ENCODE results near the gene CLCNKA. TPM values are rescaled to one million over a fixed set of nuclear protein-coding genes. Genes with fewer than 3 reads are reported as not detected.
"Not testable (repeated sequence)": the region's sequence is repeated elsewhere in the genome, so short reads cannot be mapped to it uniquely, and the experiment has no call there.

CLCNKA gene
- total RNA-seq, 1 donor, result not detected

GRCh38 chr1:16038620-16038912, 16.7 kb downstream of the CLCNKA start:
- DNase-seq (ENCODE audit: low read depth), result no peak
- H3K4me3 ChIP-seq (ENCODE audit: low read depth, low read length), result no peak overlapping the region
- TF ChIP-seq CTCF (IDR thresholded peaks at IDR 0.05; ENCODE audit: insufficient read depth, low read depth, low read length), result no peak

GRCh38 chr1:16039871-16040270, 18.0 kb downstream of the CLCNKA start:
- H3K4me3 ChIP-seq (ENCODE audit: low read depth, low read length); DNase-seq (ENCODE audit: low read depth): not testable (repeated sequence)

DNA sequence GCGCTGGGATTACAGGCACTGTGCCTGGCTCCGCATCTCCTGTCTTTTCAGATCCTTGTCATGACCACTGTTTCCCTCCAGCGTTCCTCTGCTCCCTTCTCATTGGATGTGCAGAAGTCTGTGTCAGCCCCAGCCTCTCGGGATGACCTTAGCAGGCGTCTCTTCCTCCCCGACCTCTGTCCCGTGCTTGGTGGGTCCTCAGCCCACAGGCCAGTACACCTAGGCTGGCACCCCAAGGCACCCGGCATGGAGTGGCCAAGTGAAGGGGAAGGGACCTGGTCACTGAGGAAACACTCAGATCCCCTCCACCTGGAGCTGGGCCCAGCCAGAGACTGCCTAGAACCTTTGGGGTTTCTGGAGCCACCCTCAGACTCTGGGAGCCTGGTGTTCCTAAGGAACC, 19.4 kb downstream of the CLCNKA start:
- no peak for DNase-seq (ENCODE audit: low read depth)

DNA sequence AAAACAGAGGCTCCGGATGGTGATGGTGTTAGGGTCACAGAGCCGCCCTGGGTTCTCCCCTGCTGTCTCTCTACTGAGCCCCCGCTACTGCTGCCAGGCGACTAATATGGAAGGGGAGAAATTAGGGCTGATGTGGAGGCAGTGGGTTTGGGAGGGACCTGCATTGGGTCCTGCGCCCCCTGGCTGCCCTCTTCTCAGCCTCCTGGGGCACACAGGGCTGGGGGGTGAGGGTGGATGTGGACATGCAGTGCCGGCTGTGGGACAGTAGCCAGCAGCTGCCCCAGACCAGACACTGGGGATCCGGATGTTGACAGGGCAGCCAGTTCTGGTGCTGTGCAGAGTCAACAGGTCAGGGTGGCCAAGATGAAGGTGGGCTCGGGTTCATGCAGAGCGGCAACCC, 20.3 kb downstream of the CLCNKA start:
- H3K4me3 ChIP-seq (ENCODE audit: low read depth, low read length), result no peak overlapping the region
- no peak for DNase-seq (ENCODE audit: low read depth)
- TF ChIP-seq CTCF (IDR thresholded peaks at IDR 0.05; ENCODE audit: insufficient read depth, low read depth, low read length), result peak; percentile 13

More for the DNA sequence above, 19.4 kb downstream of the CLCNKA start:
- H3K4me3 ChIP-seq (ENCODE audit: low read depth, low read length), result no peak overlapping the region
- TF ChIP-seq CTCF (IDR thresholded peaks at IDR 0.05; ENCODE audit: insufficient read depth, low read depth, low read length), result no peak

GRCh38 chr1:16042654-16043053, 20.8 kb downstream of the CLCNKA start:
- DNase-seq (ENCODE audit: low read depth); H3K4me3 ChIP-seq (ENCODE audit: low read depth, low read length): not testable (repeated sequence)

DNA sequence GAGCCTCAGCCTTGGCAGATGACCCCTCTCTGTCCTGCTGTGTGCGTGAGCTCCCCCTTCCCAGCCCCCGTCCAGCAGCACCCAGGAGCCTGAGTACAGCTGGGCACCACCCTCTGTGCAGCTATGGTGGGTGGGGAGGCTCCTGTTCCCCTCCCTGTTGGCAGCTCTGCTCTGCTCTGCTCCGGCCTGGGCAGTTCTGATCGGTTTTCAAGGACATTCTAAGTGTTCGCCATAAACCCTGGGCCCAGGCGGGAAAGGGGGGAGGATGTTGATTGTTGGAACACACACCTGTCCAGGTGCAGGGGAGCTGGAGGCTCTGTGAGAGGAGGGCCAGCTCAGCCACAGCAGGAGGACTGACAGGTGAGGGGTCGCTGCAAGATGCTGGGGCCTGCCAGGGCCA, 21.7 kb downstream of the CLCNKA start, which contains the start of gene CLCNKB:
Gene CLCNKB, plus strand, starts transcription at position 262 of the 400 bp plus-strand sequence. CDS start 711 bp downstream, outside the sequence.
- DNase-seq (ENCODE audit: low read depth), result no peak
- TF ChIP-seq CTCF (IDR thresholded peaks at IDR 0.05; ENCODE audit: insufficient read depth, low read depth, low read length), result no peak
- no peak within 1 kb of the TSS for H3K4me3 ChIP-seq (ENCODE audit: low read depth, low read length)

GRCh38 chr1:16043950-16044349, 22.1 kb downstream of the CLCNKA start:
- no peak overlapping the region for H3K4me3 ChIP-seq (ENCODE audit: low read depth, low read length)
- DNase-seq (ENCODE audit: low read depth), result no peak
- TF ChIP-seq CTCF (IDR thresholded peaks at IDR 0.05; ENCODE audit: insufficient read depth, low read depth, low read length), result no peak

DNA sequence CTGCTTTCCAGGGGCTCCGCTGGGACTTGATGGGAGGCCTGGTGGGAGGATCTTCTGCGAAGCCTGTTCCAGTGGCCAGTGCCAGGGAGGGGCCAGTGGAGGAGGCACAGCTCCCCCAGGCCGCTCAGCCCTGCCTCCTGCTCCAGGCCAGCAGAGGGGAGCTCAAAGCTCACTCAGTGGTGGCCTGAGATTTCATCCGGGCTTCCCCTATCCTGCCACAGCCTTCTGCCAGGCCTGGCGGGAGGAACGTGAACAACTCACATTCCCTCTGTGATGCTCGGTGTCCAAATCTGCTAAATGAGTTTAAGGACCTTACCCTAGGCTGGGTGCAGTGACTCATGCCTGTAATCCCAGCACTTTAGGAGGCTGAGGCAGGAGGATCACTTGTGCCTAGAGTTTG, 25.0 kb downstream of the CLCNKA start:
- no peak for DNase-seq (ENCODE audit: low read depth)
- no peak for TF ChIP-seq CTCF (IDR thresholded peaks at IDR 0.05; ENCODE audit: insufficient read depth, low read depth, low read length)
- H3K4me3 ChIP-seq (ENCODE audit: low read depth, low read length), result no peak overlapping the region
